GF-D8 (cell line): Measurements from ENCODE around the gene R3HDM1.
"Not testable (repeated sequence)": the region's sequence is repeated elsewhere in the genome, so short reads cannot be mapped to it uniquely, and the experiment has no call there.

ENCODE experiments used
- DNase-seq: peaks from one replicate; lab custom pipeline; 2025; lab: John Stamatoyannopoulos, UW

Gene R3HDM1

DNA sequence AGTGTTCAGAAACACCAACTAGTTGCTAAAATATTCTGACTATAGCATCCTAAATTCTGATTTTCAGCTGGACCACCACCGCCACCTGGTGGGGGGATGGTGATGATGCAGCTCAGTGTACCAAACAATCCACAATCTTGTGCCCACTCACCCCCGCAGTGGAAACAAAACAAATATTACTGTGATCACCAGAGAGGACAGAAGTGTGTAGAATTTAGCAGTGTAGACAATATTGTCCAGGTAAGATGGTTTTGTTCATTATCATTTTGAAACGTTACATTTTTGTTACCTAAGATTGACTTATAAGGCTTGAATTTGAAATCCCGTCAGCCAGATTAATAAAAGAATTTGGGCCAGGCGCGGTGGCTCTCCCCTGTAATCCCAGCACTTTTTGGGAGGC, 178.7 kb downstream of the R3HDM1 start:
- DNase-seq, result no peak

DNA sequence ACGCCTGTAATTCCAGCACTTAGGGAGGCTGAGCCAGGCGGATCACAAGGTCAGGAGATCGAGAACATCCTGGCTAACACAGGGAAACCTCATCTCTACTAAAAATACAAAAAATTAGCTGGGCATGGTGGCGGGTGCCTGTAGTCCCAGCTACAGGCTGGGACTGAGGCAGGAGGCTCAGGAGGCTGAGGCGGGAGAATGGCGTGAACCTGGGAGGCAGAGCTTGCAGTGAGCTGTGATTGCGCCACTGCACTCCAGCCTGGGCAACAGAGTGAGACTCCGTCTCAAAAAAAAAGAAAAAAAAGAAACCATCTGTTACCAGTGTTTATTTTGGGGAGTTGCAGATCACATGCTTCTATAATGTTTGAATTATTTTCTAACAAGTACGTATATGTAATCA, 183.8 kb downstream of the R3HDM1 start:
- not testable (repeated sequence) for DNase-seq

DNA sequence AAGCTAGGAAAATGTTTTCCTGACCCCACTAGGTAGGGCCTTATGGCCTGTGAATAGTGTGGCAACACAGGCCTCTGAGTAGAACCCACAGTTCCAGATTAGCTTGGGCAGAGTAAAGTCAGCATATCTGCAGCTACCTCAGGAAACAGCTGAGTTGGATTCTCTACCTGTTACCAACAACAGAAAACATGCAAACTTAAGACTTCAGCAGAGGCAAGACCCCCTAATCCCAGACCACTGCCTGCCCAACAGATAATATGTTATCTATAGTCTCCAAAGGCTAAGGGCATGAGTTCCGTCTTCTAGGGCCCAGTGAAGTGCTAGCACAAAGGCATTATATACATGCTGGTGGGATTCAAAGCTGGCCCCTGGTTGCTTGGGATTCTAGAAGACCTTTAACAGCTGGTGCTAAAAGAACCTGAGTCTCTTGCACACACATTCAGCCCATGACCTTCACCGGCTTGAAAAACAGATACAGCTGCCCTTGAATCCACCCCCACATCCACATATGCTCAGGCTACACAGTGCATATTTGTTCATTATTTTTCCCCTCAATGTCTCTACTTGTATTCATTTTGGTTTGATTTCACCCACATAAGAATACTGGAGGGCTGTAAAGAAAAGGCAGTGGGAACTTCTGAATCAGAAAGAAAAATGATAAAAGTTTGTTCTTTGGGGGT, 196.9 kb downstream of the R3HDM1 start:
- DNase-seq, result no peak

DNA sequence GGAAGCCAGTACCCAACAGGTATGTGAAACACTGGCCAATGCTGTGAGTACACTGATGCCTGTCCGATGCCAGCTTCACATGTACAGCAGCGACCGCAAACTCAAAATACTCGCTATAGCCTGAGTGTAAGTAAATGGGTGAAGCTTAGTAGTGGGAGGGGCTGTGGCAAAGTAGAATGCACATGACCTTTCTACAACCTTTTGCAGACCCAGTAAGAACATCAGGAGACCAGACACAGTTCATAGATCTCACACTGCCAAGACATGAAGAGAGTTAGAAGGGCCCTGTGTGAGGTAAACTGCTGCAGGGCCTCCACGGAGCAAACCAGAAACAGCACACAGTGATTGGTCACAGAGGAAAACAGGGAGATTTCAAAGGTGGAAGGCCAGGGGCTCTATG, 201.3 kb downstream of the R3HDM1 start:
- no peak for DNase-seq

DNA sequence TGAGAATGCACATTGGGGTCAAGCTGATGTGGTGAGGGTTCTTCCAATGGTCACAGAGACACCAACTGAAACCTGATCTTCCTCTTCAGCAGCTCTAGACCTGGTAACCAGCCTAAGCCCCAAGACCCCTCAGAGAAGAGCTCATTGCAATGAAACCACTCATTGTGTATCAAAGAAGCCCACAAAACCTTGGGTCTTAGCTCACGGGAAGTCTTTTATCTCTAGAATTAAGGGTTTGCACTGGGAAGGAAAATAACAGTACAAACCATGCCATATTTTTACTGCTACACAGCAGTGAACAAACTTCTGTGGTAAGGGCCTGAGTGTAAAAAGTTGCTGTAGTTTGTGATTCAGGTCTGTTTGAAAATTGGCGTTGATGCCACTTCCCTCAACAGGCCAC, 201.8 kb downstream of the R3HDM1 start:
- DNase-seq, result no peak

DNA sequence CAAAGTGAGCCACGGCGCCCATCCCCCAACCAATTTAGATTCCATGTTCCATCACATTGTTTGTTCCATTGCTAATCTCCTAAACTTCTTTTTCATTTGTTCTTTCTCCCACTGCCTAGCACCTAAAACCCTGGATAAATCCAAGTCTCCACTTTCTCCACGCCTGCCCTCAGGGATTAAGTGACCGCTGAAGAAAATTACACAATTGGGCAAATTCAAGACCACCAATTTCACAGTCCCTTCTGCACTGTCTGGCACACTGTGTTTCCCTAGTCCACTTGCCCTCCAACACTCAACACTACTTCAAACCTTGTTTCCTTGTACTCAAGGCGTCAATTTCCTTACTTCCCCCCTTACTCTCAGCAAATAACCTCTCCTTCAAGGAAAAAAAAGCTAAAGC, 205.3 kb downstream of the R3HDM1 start:
- DNase-seq, result no peak

DNA sequence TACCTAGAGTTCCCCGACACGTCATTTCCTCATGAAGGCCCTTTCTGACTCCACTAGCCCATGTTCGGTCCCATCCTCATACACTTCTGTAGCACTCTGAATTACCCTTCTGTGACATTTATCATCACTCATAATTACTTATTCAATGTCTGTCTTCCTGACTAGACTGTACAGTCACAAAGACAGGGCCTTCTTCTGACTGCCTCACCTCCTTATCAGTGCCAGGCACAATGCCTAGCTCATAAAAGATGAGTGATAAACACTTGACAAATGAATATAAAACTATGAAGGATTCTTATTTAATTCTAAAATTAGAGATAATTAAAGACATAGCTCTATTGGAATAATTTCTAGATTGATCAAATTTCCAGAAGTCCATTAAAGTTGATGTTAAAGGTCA, 208.9 kb downstream of the R3HDM1 start:
- no peak for DNase-seq

DNA sequence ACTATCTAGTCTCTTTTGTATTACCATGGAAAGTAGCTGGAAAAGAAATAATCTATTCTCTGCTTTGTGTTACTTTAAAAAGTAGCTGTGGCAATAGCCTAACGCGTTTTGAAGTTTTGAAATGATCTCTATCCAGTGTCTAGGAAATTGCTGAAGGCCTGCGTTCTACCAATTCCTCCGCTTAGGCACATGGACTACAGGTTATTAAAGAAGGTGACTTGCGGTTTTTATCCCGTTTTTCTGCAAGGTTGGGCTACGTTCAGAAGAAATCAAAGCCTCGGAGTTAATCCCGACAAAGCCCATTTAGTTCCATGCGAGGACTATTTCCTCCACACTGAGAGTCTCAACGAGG, 209.7 kb downstream of the R3HDM1 start:
- no peak for DNase-seq

DNA sequence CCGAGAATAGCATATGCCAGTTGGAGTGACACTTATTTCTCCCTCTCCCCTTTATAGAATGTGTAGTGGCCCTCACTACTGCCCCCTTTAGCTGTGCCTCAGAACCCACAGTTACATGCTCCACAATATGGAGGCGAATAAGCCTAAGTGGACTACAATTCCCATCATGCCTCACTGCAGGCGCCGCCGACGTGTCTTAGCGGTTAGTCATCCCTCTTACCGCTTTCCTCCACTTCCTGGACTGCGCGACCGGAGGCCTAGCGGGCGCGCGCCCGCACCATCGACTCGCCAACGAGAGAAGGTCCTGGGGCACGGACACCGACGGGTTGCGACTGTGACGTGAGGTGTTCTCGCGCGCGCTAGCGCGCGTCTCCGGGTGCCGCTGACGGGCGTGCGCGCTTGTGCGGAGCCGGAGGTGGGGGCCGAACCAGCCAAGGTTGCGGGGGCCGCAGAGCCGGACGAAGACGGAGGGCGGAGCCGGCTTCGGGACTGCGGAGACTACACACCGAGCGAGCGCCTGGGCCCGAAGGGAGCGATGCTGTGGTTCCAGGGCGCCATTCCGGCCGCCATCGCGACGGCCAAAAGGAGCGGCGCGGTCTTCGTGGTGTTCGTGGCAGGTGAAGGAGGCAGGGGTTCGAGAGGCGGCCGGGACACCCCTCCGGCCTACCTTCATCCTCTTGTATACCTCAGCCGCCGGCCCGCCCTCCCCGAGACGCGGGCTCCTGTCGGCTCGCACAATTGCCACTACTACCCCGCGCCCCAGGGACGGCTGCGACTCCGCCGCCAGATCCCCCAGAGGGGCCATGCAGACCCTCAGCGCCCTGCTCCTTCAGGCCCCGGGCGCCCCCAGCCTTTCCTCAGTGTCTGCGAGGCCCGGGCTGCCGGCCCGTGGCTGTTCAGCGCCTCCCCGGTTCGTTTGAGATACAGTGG, 210.4 kb downstream of the R3HDM1 start, which contains the start of gene UBXN4:
TSS of gene UBXN4 (plus strand) at position 461 of the 930 bp plus-strand sequence. CDS start at position 536, 75 bp downstream.
- DNase-seq, result peak; percentile 96

DNA sequence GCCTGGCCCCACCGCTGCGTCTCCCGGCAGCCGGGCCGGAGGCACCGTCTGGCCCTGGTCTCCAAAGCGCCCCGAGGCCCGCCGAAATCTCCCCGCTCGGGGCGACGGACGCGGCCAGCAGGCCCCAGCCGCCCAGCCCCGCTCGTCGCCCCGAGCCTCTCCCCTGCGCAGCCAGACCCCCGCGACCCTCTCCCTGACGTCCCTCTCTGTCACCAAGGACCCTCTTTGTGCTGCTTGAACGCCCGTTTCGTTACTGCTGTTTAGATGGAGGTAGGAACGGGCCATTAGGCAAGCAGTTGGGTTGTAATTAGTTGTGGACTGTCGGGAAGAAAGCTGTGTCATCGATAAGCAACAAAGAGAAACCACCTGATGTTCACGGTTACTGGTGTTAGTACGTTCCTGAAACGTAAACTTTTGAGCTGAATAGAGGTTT, 211.1 kb downstream of the R3HDM1 start:
- peak; percentile 29 for DNase-seq

DNA sequence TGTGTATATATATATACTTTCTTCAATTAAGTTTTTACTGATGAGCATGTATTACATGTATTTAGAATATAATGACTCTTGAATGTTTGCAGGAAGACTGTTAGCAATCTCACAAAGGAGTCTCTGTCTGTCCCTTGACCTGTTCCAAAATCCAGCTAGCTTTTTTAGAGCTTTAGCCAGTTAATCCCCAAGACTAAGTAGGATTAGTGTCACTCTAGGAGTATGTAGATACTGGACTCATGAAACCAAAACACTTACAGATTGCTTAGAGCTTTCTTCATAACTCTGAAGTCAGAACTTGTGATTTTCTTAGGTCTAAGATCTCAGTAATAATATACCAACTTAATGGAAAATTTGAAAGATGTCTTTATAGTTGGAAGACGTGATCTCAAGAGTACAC, 212.6 kb downstream of the R3HDM1 start:
- DNase-seq, result no peak

DNA sequence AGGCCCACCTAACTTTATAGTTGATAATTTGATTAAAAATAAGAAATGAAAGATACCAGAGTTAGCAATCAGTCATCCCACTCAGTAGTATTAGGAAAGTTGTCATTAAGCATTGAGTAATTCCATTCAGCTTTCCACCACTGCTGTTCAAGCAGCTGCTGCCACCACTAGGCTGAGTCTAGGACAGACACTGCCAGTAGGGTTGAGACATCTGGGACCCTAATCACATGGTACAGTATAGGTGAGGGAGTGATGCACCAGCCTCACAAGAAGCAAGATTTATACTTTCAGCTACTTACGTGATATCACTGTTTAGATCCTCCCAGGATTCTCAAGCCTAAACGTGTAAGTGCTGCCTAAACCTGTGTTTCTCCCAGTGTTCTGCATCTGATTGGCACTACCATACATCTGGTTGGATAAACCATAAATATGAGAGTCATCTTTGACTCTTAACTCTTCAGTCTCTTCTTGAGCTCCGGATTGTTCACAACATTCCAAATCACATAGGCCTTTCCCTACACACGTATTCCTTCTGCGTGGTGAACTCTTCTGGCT, 213.6 kb downstream of the R3HDM1 start:
- DNase-seq, result no peak

DNA sequence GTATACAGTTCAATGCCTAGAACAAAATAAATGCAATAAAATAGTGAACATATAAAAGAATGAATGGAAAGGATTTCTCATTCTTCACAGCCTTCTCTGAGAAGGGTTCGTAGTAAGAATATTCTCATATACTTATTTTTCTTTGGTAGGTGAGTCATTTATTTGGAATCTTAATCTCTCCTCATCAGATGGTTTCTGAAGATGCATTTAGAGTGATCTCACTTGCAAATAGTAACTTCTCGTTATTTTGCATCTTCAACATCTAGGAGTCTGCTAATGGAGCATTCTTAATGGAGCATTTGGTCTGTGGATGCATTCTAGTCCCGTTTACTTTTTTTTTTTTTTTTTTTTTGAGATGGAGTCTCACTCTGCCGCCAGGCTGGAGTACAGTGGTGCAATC, 214.3 kb downstream of the R3HDM1 start:
- no peak for DNase-seq

DNA sequence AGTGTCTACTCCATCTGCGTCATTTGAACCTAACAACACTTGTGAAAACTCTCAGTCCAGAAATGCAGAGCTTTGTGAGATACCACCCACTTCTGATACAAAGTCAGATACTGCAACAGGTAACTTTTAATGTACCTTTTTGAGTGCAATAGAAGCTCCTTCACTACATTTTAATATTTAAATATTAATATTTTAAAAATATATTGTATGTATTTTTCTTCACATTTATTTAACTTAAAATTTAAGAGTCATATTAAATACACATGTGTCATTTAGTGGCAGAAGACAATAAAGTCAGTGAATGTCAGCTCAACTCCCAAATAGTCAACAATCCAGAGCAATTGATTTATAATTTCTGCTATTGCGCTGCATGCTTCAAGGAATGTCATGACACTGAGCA, 224.3 kb downstream of the R3HDM1 start:
- DNase-seq, result no peak

DNA sequence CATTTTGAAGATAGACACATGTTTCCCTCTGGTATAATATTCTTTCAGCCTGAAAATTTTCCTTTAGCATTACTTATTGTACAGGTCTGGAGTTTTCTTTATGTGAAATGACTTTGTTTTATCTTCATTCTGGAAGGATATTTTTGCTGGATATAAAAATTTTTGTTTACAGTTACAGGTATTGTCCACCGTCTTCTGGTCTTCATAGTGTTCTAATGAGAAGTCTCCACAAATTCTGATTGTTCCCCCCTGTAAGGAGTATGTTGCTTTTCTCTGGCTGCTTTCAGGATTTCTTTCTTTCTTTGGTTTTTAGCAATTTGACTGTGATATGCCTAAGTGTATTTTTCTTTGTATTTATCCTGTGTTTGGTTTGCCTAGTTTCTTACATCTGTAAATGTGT, 225.4 kb downstream of the R3HDM1 start:
- no peak for DNase-seq

DNA sequence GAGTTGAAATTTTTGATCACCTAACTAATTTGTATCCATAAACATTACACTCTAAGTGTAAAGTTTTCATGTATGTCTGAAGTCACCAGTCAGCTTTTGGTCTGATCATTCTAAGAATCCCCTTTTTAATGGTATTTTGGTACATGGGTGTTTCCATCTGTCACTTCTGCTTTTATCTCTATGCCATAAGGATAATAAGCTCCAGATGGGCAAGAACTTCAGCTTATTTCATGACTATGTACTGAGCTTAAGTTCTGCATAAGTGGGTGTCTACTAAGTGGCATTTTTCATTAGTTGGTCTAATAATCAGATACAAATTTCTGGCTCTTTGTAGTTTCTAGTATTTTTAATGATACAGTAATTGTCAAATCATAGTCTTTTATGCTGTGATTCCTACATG, 230.7 kb downstream of the R3HDM1 start:
- DNase-seq, result no peak

DNA sequence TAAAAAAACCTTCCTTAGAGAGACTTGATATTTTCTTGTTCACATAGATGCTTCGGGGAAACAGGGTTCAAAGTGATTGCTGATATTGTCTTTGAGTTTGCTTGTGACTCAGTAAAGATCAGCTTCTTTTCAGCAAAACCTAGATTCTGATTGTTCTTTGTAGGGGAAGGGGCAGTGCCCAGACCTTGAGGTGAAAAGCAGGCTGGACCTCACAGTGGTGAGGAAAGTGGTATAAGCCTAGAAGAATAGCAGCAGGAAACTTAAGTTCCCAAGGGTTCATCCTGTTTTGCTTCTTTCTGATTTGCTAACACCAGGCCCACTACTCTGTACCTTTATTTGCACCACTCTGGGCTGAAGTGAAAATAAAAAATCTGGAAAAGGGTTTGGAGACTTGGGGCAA, 231.2 kb downstream of the R3HDM1 start:
- DNase-seq, result no peak

DNA sequence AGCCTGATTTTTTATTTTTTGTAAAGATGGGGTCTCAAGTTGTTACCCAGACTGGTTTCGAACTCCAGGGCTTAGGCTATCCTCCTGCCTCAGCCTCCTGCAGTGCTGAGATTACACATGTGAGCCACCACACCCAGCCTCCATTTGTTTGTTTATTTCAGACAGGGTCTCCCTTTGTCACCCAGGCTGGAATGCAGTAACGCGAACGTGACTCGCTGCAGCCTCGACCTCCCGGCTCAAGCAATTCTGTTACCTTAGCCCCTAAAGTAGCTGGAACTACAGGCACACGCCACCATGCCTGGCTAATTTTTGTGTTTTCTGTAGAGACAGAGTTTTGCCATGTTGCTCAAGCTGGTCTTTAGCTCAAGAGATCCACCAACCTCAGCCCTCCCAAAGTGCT, 237.6 kb downstream of the R3HDM1 start:
- no peak for DNase-seq

DNA sequence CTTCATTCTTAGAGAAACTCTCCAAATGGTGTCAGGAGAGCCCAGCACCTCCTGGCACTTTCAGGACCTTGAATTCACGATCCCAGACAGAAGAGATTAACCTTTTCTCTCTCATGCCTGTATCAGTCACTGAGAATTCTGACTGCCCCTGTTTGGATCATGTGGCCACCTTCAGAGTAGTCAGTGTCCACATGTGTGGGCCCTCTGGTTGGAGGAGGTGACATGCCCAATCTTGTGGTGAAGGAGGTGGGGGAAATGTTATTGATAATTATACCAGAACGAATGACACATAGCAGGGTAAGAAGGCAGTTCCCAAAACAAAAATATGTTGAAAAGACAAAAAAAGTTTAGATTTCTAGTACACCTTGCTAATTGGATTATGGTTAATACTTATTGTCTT, 242.0 kb downstream of the R3HDM1 start:
- DNase-seq, result no peak

DNA sequence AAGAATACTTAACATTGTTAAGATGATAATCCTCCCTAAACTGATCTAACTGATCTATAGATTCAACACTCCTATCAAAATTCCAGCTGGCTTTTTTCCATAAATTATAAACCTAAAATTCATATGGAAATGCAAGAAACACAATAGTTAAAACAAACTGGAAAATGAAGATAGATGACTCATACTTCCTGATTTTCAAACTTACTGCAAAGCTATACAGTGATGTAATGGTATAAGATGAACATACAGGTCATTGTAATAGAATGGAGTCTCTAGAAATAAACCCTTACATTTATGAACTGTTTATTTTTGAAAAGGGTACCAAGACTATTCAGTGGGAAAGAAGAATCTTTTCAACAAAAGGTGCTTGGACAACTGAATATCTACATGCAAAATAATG, 242.6 kb downstream of the R3HDM1 start:
- DNase-seq, result peak; percentile 8
